Measurements from ENCODE around the gene SLC7A8. TPM values are rescaled to one million over a fixed set of nuclear protein-coding genes. Genes with fewer than 3 reads are reported as not detected.

The SLC7A8 gene
- total and polyA plus RNA-seq, 2 of the 4 experiments (the other 2 are of a cell fraction), result 0.31 TPM; not detected in 1

DNA sequence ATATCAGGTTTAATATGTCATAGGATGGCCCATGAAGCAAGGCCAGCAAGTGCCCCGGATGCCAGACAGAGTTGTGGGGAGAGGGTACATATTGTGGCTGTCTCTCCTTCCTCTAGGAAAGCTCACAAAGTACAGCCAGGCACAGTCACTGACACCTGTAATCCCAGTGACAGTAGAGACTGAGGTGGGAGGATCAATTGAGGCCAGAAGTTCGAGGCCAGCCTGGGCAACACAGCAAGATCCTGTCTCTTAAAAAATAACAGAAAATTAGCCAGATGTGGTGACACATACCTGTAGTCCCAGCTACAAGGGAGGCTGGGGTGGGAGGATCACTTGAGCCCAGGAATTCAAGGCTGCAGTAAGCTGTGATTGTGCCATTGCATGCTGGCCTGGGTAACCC lies 32.1 kb downstream of the SLC7A8 start (continued):
- TF ChIP-seq, protein P1, sequence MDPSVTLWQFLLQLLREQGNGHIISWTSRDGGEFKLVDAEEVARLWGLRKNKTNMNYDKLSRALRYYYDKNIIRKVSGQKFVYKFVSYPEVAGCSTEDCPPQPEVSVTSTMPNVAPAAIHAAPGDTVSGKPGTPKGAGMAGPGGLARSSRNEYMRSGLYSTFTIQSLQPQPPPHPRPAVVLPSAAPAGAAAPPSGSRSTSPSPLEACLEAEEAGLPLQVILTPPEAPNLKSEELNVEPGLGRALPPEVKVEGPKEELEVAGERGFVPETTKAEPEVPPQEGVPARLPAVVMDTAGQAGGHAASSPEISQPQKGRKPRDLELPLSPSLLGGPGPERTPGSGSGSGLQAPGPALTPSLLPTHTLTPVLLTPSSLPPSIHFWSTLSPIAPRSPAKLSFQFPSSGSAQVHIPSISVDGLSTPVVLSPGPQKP (IDR thresholded peaks at IDR 0.05; ENCODE audit: borderline replicate concordance, low read depth, low read length), result no peak
- TF ChIP-seq RFX5 (IDR thresholded peaks at IDR 0.05; ENCODE audit: low read depth, low read length) (no peak), SMC3 (IDR thresholded peaks at IDR 0.05; ENCODE audit: low read depth, low read length) (no peak)
- TF ChIP-seq, protein P2, sequence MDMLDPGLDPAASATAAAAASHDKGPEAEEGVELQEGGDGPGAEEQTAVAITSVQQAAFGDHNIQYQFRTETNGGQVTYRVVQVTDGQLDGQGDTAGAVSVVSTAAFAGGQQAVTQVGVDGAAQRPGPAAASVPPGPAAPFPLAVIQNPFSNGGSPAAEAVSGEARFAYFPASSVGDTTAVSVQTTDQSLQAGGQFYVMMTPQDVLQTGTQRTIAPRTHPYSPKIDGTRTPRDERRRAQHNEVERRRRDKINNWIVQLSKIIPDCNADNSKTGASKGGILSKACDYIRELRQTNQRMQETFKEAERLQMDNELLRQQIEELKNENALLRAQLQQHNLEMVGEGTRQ (IDR thresholded peaks at IDR 0.05; ENCODE audit: low read depth, low read length), result no peak

DNA sequence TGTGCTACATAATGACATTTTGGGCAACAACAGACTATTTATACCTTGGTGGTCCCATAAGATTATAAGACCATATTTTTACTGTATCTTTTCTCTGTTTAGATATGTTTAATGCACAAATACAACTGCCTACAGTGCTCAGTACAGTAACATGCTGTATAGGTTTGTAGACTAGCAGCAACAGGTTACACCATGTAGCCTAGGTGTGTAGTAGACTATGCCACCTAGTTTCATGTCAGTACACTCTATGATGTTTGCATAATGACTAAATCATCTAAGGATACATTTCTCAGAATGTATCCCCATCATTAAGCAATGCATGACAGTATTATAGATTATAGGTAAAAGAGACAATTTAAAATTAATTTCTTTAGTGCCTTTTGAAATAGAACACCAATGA lies 33.7 kb downstream of the SLC7A8 start:
- Histone ChIP-seq H3K36me3 (ENCODE audit: control insufficient read depth, insufficient read depth, low read length) (no peaks in the 10 kb centered on the region), H3K27me3 (ENCODE audit: control insufficient read depth, insufficient read depth, low read length) (peaks cover 11% of the 10 kb centered on the region), H3K18ac (ENCODE audit: low read depth, low read length) (no peak overlapping the region), H2AFZ (replicated peaks; ENCODE audit: low read length, poor library complexity) (no peak overlapping the region), H3K9me3 (ENCODE audit: control insufficient read depth, insufficient read depth, low read length) (0 out of 2 replicates have a peak, but pooled peaks cover 2% of the 10 kb centered on the region), H3K14ac (replicated peaks; ENCODE audit: low read depth, low read length) (no peak overlapping the region), H4K91ac (ENCODE audit: insufficient read depth, low read depth, low read length) (no peak overlapping the region), H3K79me1 (ENCODE audit: low read depth in 1 of 2, low read length in 2 of 2) (no peaks in the 10 kb centered on the region), H2AK9ac (replicated peaks; ENCODE audit: low read depth, low read length, poor library complexity) (no peak overlapping the region), H3K4me1 (ENCODE audit: control insufficient read depth, insufficient read depth, low read length) (no peaks in the 10 kb centered on the region), H4K8ac (ENCODE audit: low read depth in 2 of 2, low read length in 2 of 2) (no peak overlapping the region), H3K9me1 (ENCODE audit: insufficient read depth, low read length) (no peaks in the 10 kb centered on the region), H2BK20ac (ENCODE audit: low read depth, low read length) (no peak overlapping the region), H3K4ac (ENCODE audit: low read depth, low read length) (no peak overlapping the region), H3K4me3 (ENCODE audit: insufficient read depth, low read depth, low read length) (no peak overlapping the region), H4K5ac (ENCODE audit: low read depth, low read length) (no peak overlapping the region), H2BK120ac (ENCODE audit: low read depth, low read length) (no peak overlapping the region), H2BK5ac (ENCODE audit: low read depth, low read length, poor library complexity, severe bottlenecking) (no peak overlapping the region), H3K4me2 (ENCODE audit: low read depth, low read length) (no peak overlapping the region), H3K27ac (ENCODE audit: insufficient read depth, low read length) (no peak overlapping the region), H2BK15ac (ENCODE audit: low read depth, low read length) (no peak overlapping the region), H4K20me1 (ENCODE audit: insufficient read depth, low read length) (no peaks in the 10 kb centered on the region), H3K56ac (ENCODE audit: extremely low read depth, insufficient read depth, low read length) (no peak overlapping the region), H3K9ac (ENCODE audit: low read depth, low read length) (no peak overlapping the region), H2AK5ac (ENCODE audit: low read depth, low read length) (no peak overlapping the region), H3K23ac (ENCODE audit: low read depth, low read length) (no peak overlapping the region)
- intact Hi-C loops (cut with micrococcal nuclease) (no loop called here), dilution Hi-C loops (cut with HindIII; ENCODE audit: low sequenced_read_pairs, unreplicated experiment) (no loop called here), in situ Hi-C loops (cut with MboI; ENCODE audit: low sequenced_read_pairs) (no loop called here)
- ChIA-PET POLR2A (ENCODE audit: unreplicated experiment) (no interaction called here), CTCF (no interaction called here)
- DNase-seq, result no peak
- no peak for ATAC-seq (ENCODE audit: low read depth)
- BruUV-seq (replicated peaks), result no TSS peak
- TF ChIP-seq RCOR1 (IDR thresholded peaks at IDR 0.05; ENCODE audit: insufficient replicate concordance, low read length) (no peak), POLR2A (IDR thresholded peaks at IDR 0.05; ENCODE audit: low read depth, low read length) (no peak), SMC3 (IDR thresholded peaks at IDR 0.05; ENCODE audit: low read depth, low read length) (no peak), RAD21 (IDR thresholded peaks at IDR 0.05; ENCODE audit: low read length) (no peak), BHLHE40 (IDR thresholded peaks at IDR 0.05; ENCODE audit: low read depth, low read length) (no peak), NFE2L2 (IDR thresholded peaks at IDR 0.05; ENCODE audit: low read depth, low read length) (no peak), FOS (IDR thresholded peaks at IDR 0.05; ENCODE audit: low read depth, low read length) (no peak), CEBPB (IDR thresholded peaks at IDR 0.05; ENCODE audit: low read depth, low read length) (no peak), RFX5 (IDR thresholded peaks at IDR 0.05; ENCODE audit: low read depth, low read length) (no peak), CHD1 (IDR thresholded peaks at IDR 0.05; ENCODE audit: low read depth, low read length) (no peak), MXI1 (IDR thresholded peaks at IDR 0.05; ENCODE audit: borderline replicate concordance, low read depth, low read length) (no peak)
- TF ChIP-seq, protein P1 (IDR thresholded peaks at IDR 0.05; ENCODE audit: borderline replicate concordance, low read depth, low read length), result no peak
- TF ChIP-seq, protein P2 (IDR thresholded peaks at IDR 0.05; ENCODE audit: low read depth, low read length), result no peak

All from IMR-90 (cell line).